CD8-positive, alpha-beta memory T cell (primary cell): ENCODE measurements around the gene BRD4. TPM values are rescaled to one million over a fixed set of nuclear protein-coding genes. Genes with fewer than 3 reads are reported as not detected.
A peak's percentile ranks its signal among the peaks of the same experiment; 100 is the strongest.
"Not testable (repeated sequence)": the region's sequence is repeated elsewhere in the genome, so short reads cannot be mapped to it uniquely, and the experiment has no call there.

Experiments used
- CTCF ChIA-PET: fragments of 350-600 bp; sonication (Branson Sonifier 250); formaldehyde crosslinking; loops from one replicate; lab custom pipeline; 2021; ENCODE audit warnings: antibody characterized with exemption; lab: Charles Lee
- POLR2A ChIA-PET: fragments of 350-600 bp; sonication (Branson Sonifier 250); formaldehyde crosslinking; loops from one replicate; lab custom pipeline; 2021; ENCODE audit warnings: antibody characterized with exemption; lab: Charles Lee
- DNase-seq, 5 donors: peaks; one replicate each; pipeline versions ENCODE4 v3.0.0 to v3.0.0-alpha.2; 2020 to 2022; ENCODE audit warnings: mixed read lengths in 1 of 5
- H3K27ac ChIP-seq: one replicate; pipeline ENCODE4 v1.7.0; 2013; ENCODE audit warnings: low read depth, mild to moderate bottlenecking, low read length, moderate library complexity
- H3K27me3 ChIP-seq: 2 replicates; pipeline ENCODE4 v1.7.0; 2013; ENCODE audit warnings: low read length, mild to moderate bottlenecking; ENCODE audit not compliant: insufficient read depth, poor library complexity, severe bottlenecking
- H3K36me3 ChIP-seq: 2 replicates; pipeline ENCODE4 v1.7.0; 2013; ENCODE audit warnings: mild to moderate bottlenecking, low read length, moderate library complexity; ENCODE audit not compliant: insufficient read depth
- H3K4me1 ChIP-seq: 2 replicates; pipeline ENCODE4 v1.7.0; 2013; ENCODE audit warnings: mild to moderate bottlenecking, low read length, moderate library complexity; ENCODE audit not compliant: insufficient read depth
- H3K4me3 ChIP-seq: 2 replicates; pipeline ENCODE4 v1.7.0; 2013; ENCODE audit warnings: mild to moderate bottlenecking, low read length
- H3K9me3 ChIP-seq: 2 replicates; pipeline ENCODE4 v1.7.0; 2013; ENCODE audit warnings: mild to moderate bottlenecking, low read length
- H3K27ac Mint-ChIP-seq, 8 donors: one replicate each; pipeline ENCODE4 v1.8.0; 2020 to 2021; ENCODE audit warnings: mixed read lengths in 8 of 8, mild to moderate bottlenecking in 6 of 8, inconsistent platforms in 3 of 8, moderate library complexity in 3 of 8
- H3K27me3 Mint-ChIP-seq, 2 donors: one replicate each; pipeline ENCODE4 v1.8.0; 2020 to 2021; ENCODE audit warnings: mixed read lengths in 2 of 2, mild to moderate bottlenecking in 1 of 2, moderate library complexity in 1 of 2
- H3K36me3 Mint-ChIP-seq, 3 donors: one replicate each; pipeline ENCODE4 v1.8.0; 2020 to 2021; ENCODE audit warnings: mixed read lengths in 3 of 3, inconsistent platforms in 1 of 3, mild to moderate bottlenecking in 1 of 3
- H3K4me1 Mint-ChIP-seq, 3 donors: one replicate each; pipeline ENCODE4 v1.8.0; 2020 to 2021; ENCODE audit warnings: mixed read lengths in 3 of 3, inconsistent platforms in 1 of 3, mild to moderate bottlenecking in 1 of 3
- H3K4me3 Mint-ChIP-seq, 7 donors: one replicate each; pipeline ENCODE4 v1.8.0; 2020 to 2021; ENCODE audit warnings: mixed read lengths in 7 of 7, mild to moderate bottlenecking in 6 of 7, moderate library complexity in 4 of 7, inconsistent platforms in 2 of 7
- H3K9me3 Mint-ChIP-seq, 5 donors: one replicate each; pipeline ENCODE4 v1.8.0; 2020 to 2022; ENCODE audit warnings: mixed read lengths in 5 of 5, mild to moderate bottlenecking in 3 of 5, moderate library complexity in 2 of 5, inconsistent platforms in 1 of 5
- polyA plus RNA-seq: library from polyadenylated mRNA; unstranded; fragments of 300-500 nt; fragmentation: Illumina TruSeq; gene quantifications from one replicate; pipeline ENCODE4 v1.2.3, GENCODE V29; 2021
- total RNA-seq, 2 experiments: library from RNA; stranded (reverse); gene quantifications; one replicate each; pipeline ENCODE4 v1.2.3, GENCODE V29; 2021

BRD4 gene
- total and polyA plus RNA-seq, 3 experiments from 2014 or later, result 35.3 to 109 (median 101) TPM

- ChIA-PET CTCF (interaction anchor here (1.0 to 1.2 kb wide), 3 partner anchors 10 to 37 kb away, joined by 3 to 4 read pairs (median 3); no protein-coding TSS in a partner anchor), POLR2A (no interaction called here)
- Mint-ChIP-seq H3K27me3 (no peaks in the 10 kb centered on the region), H3K36me3 (peaks cover 10 to 76% (median 21%) of the 10 kb centered on the region in 3 donors), H3K9me3 (no peaks in the 10 kb centered on the region), H3K4me1 (peaks cover 5 to 11% (median 7%) of the 10 kb centered on the region in 3 donors), H3K27ac (peak overlapping the region in 5 of 8 donors; percentile 29 to 75 (median 39)), H3K4me3 (no peak overlapping the region)
- Histone ChIP-seq H3K9me3 (no peaks in the 10 kb centered on the region), H3K27ac (no peak overlapping the region), H3K36me3 (peaks cover 51% of the 10 kb centered on the region), H3K27me3 (no peaks in the 10 kb centered on the region), H3K4me1 (no peaks in the 10 kb centered on the region), H3K4me3 (no peak overlapping the region)
- no peak for DNase-seq
Measured at GRCh38 chr19:15358918-15359317, 26.6 kb upstream of the BRD4 start.

DNA sequence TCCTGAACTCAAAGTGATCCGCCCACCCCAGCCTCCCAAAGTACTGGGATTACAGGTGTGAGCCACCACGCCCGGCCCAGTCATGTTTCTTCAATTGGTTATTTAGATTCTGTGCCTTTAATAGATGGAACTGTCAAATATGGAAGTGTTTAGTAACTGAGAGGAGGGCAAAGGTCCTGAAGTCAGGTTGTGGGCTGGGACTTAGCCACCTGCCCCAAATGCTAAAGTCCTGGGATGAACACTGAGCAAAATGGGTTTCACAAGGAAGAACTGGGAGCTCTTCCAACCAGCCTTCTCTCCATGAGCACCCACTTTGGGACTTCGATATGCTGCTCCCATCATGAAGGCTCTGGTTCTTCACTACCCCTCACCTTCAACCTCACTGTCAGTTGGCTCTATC, 25.6 kb upstream of the BRD4 start:
- Mint-ChIP-seq H3K4me1 (peaks cover 5 to 11% (median 5%) of the 10 kb centered on the region in 3 donors), H3K27ac (peak overlapping the region in 3 of 8 donors; percentile 5 to 70 (median 39)), H3K27me3 (no peaks in the 10 kb centered on the region), H3K36me3 (peaks cover 10 to 79% (median 19%) of the 10 kb centered on the region in 3 donors), H3K9me3 (no peaks in the 10 kb centered on the region), H3K4me3 (peak overlapping the region in 1 of 7 donors; percentile 16)
- no peaks in the 10 kb centered on the region for H3K9me3 ChIP-seq
- no peaks in the 10 kb centered on the region for H3K27me3 ChIP-seq
- H3K4me1 ChIP-seq, result no peaks in the 10 kb centered on the region
- H3K36me3 ChIP-seq, result peaks cover 51% of the 10 kb centered on the region
- CTCF ChIA-PET, result interaction anchor here (0.7 kb wide), 1 partner anchor 90 kb away, joined by 3 read pairs; no protein-coding TSS in a partner anchor
- no peak for DNase-seq
- H3K4me3 ChIP-seq, result no peak overlapping the region
- no peak overlapping the region for H3K27ac ChIP-seq
- POLR2A ChIA-PET, result no interaction called here

- POLR2A ChIA-PET, result no interaction called here
- CTCF ChIA-PET, result interaction anchor here (0.6 kb wide), 1 partner anchor 200 kb away, joined by 3 read pairs; no protein-coding TSS in a partner anchor
Measured at GRCh38 chr19:15354566-15355296, 22.4 kb upstream of the BRD4 start.

DNA sequence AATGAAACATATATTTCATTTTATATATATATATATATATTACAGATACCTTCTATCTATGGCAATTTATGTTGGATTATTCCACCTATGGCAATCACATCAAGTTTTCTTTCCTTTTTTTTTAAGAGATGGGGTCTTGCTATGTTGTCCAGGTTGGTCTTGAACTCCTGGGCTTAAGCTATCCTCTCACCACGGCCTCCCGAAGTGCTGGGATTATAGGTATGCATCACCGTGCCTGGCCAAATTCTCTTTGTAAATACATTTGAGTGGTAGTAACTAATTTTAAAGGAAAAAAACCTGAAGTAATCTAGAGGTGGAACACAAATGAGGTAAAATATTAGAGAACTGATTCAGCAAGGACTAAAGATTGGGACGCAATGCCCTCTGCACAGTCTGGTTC, 21.6 kb upstream of the BRD4 start:
- Histone ChIP-seq H3K4me1 (no peaks in the 10 kb centered on the region), H3K27me3 (no peaks in the 10 kb centered on the region), H3K27ac (no peak overlapping the region), H3K36me3 (peaks cover 29% of the 10 kb centered on the region), H3K9me3 (no peaks in the 10 kb centered on the region), H3K4me3 (no peak overlapping the region)
- no peak for DNase-seq
- H3K4me3 Mint-ChIP-seq, result no peak overlapping the region
- H3K36me3 Mint-ChIP-seq, result peaks cover 10 to 49% (median 15%) of the 10 kb centered on the region in 3 donors
- no peaks in the 10 kb centered on the region for H3K27me3 Mint-ChIP-seq
- ChIA-PET POLR2A (no interaction called here), CTCF (no interaction called here)
- no peaks in the 10 kb centered on the region for H3K9me3 Mint-ChIP-seq
- peak overlapping the region in 1 of 8 donors; percentile 50 for H3K27ac Mint-ChIP-seq
- peaks cover 0 to 2% (median 0%) of the 10 kb centered on the region in 3 donors for H3K4me1 Mint-ChIP-seq

More at GRCh38 chr19:15354566-15355296, 22.4 kb upstream of the BRD4 start:
- peaks cover 36% of the 10 kb centered on the region for H3K36me3 ChIP-seq
- H3K27ac Mint-ChIP-seq, result peak overlapping the region in 1 of 8 donors; percentile 66
- no peak overlapping the region for H3K4me3 ChIP-seq
- peaks cover 0 to 2% (median 0%) of the 10 kb centered on the region in 3 donors for H3K4me1 Mint-ChIP-seq
- no peak for DNase-seq
- H3K27me3 Mint-ChIP-seq, result no peaks in the 10 kb centered on the region
- no peaks in the 10 kb centered on the region for H3K9me3 ChIP-seq
- no peak overlapping the region for H3K27ac ChIP-seq
- peaks cover 10 to 57% (median 19%) of the 10 kb centered on the region in 3 donors for H3K36me3 Mint-ChIP-seq
- H3K27me3 ChIP-seq, result no peaks in the 10 kb centered on the region
- H3K4me3 Mint-ChIP-seq, result no peak overlapping the region
- no peaks in the 10 kb centered on the region for H3K4me1 ChIP-seq
- H3K9me3 Mint-ChIP-seq, result no peaks in the 10 kb centered on the region

DNA sequence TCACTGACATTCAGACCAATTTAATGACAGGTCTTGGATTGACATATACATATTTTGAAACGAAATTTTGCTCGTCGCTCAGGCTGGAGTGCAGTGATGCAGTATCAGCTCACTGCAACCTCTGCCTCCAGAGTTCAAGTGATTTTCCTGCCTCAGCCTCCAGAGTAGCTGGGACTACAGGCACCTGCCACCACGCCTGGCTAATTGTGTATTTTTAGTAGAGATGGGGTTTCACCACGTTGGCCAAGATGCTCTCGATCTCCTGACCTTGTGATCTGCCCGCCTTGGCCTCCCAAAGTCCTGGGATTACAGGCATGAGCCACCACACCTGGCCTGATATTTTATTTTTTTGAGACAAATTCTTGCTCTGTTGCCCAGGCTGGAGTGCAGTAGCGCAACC, 20.2 kb upstream of the BRD4 start:
- H3K9me3 Mint-ChIP-seq, POLR2A ChIA-PET, H3K4me1 ChIP-seq, CTCF ChIA-PET, H3K27me3 ChIP-seq, H3K9me3 ChIP-seq, H3K27me3 Mint-ChIP-seq, H3K27ac ChIP-seq, H3K4me1 Mint-ChIP-seq, H3K4me3 Mint-ChIP-seq, H3K4me3 ChIP-seq, DNase-seq: not testable (repeated sequence)
- Mint-ChIP-seq H3K36me3 (peaks cover 0 to 35% (median 9%) of the 10 kb centered on the region in 3 donors), H3K27ac (peak overlapping the region in 1 of 8 donors; percentile 14)
- peaks cover 16% of the 10 kb centered on the region for H3K36me3 ChIP-seq

DNA sequence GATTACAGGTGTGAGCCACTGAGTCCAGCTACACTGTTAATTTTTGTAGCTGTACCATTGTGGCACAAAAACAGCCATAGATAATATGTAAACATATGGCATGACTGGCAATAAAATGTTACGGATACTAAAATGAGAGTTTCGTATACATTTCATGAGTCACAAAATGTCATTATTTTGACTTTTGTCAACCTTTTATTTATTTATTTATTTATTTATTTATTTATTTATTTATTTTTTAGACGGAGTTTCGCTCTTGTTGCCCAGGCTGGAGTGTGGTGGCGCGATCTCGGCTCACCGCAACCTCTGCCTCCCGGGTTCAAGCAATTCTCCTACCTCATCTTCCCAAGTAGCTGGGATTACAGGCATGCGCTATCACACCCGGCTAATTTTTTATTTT, 9.0 kb upstream of the BRD4 start:
- H3K27me3 Mint-ChIP-seq, H3K27ac Mint-ChIP-seq, CTCF ChIA-PET, H3K9me3 ChIP-seq, H3K4me1 ChIP-seq, H3K4me3 ChIP-seq, H3K4me3 Mint-ChIP-seq, POLR2A ChIA-PET, H3K4me1 Mint-ChIP-seq, H3K9me3 Mint-ChIP-seq, DNase-seq, H3K27me3 ChIP-seq, H3K36me3 ChIP-seq, H3K27ac ChIP-seq: not testable (repeated sequence)
- peaks cover 0 to 16% (median 1%) of the 10 kb centered on the region in 3 donors for H3K36me3 Mint-ChIP-seq

DNA sequence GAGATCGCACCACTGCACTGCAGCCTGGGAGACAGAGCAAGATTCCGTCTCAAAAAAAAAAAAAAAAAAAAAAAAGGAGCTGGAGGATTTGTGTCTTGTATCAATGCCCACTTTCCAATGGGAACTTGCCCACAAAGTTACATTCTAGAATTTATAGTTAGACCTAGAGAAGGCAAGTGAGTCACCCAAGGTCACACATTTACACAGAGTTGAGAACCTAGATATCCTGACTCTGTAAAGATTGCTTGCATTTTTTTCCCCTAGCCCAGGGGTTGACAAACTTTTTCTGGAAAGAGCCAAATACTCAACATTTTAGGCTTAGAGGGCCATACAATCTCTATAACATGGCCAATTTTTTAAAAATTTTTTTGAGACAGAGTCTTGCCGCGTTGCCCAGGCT, 7.7 kb upstream of the BRD4 start:
- H3K36me3 Mint-ChIP-seq, result peaks cover 0 to 10% (median 1%) of the 10 kb centered on the region in 3 donors
- H3K27ac Mint-ChIP-seq, result no peak overlapping the region
- Histone ChIP-seq H3K4me1 (no peaks in the 10 kb centered on the region), H3K27me3 (no peaks in the 10 kb centered on the region), H3K27ac (no peak overlapping the region), H3K4me3 (no peak overlapping the region), H3K36me3 (no peaks in the 10 kb centered on the region), H3K9me3 (no peaks in the 10 kb centered on the region)
- ChIA-PET POLR2A (no interaction called here), CTCF (no interaction called here)
- no peak for DNase-seq
- no peaks in the 10 kb centered on the region for H3K9me3 Mint-ChIP-seq
- H3K4me3 Mint-ChIP-seq, result no peak overlapping the region
- no peaks in the 10 kb centered on the region for H3K27me3 Mint-ChIP-seq
- H3K4me1 Mint-ChIP-seq, result no peaks in the 10 kb centered on the region

GRCh38 chr19:15337202-15337601, 4.9 kb upstream of the BRD4 start:
- Histone ChIP-seq H3K4me1 (peaks cover 6% of the 10 kb centered on the region), H3K9me3 (no peaks in the 10 kb centered on the region), H3K4me3 (no peak overlapping the region), H3K27ac (peak overlapping the region; percentile 16), H3K36me3 (no peaks in the 10 kb centered on the region), H3K27me3 (no peaks in the 10 kb centered on the region)
- no peak for DNase-seq
- H3K36me3 Mint-ChIP-seq, result peaks cover 0 to 3% (median 1%) of the 10 kb centered on the region in 3 donors
- no peaks in the 10 kb centered on the region for H3K9me3 Mint-ChIP-seq
- H3K27ac Mint-ChIP-seq, result no peak overlapping the region
- peaks cover 5 to 15% (median 5%) of the 10 kb centered on the region in 3 donors for H3K4me1 Mint-ChIP-seq
- H3K4me3 Mint-ChIP-seq, result no peak overlapping the region
- ChIA-PET POLR2A (interaction anchor here (0.8 kb wide), 1 partner anchor 41 kb away, joined by 3 read pairs; no protein-coding TSS in a partner anchor), CTCF (interaction anchor here (1.4 kb wide), 1 partner anchor 41 kb away, joined by 3 read pairs; no protein-coding TSS in a partner anchor)
- H3K27me3 Mint-ChIP-seq, result peaks cover 0 to 1% of the 10 kb centered on the region in 2 donors
